Natural killer cell (primary cell): ENCODE measurements around the gene IL6R. TPM values are rescaled to one million over a fixed set of nuclear protein-coding genes. Genes with fewer than 3 reads are reported as not detected.

Experiments
- ATAC-seq, 3 donors: fragments of 150-1000 bp in 2 of 3; fragments of 200-7000 bp in 1 of 3; cut with Tn5 transposase; 1 replicate in 1 of 3; 2 replicates in 2 of 3; pipeline ENCODE4 v1.10.0; 2021; ENCODE audit warnings: mild to moderate bottlenecking in 2 of 3, moderate library complexity in 2 of 3
- DNase-seq, 2 donors: peaks; one replicate each; pipeline versions ENCODE4 v3.0.0 to v3.0.0-alpha.2; 2013 to 2021; ENCODE audit warnings: mixed read lengths in 1 of 2
- H3K27ac ChIP-seq: one replicate; pipeline ENCODE4 v1.5.1; 2013; ENCODE audit warnings: mild to moderate bottlenecking, low read length
- H3K27me3 ChIP-seq: one replicate; pipeline ENCODE4 v1.6.1; 2013; ENCODE audit warnings: low read length; ENCODE audit not compliant: control insufficient read depth, insufficient read depth
- H3K36me3 ChIP-seq: one replicate; pipeline ENCODE4 v1.6.1; 2013; ENCODE audit warnings: low read length; ENCODE audit not compliant: control insufficient read depth, insufficient read depth
- H3K4me1 ChIP-seq: one replicate; pipeline ENCODE4 v1.6.1; 2013; ENCODE audit warnings: low read length; ENCODE audit not compliant: control insufficient read depth, insufficient read depth
- H3K4me3 ChIP-seq: one replicate; pipeline ENCODE4 v1.5.1; 2013; ENCODE audit warnings: low read length
- H3K9me3 ChIP-seq: one replicate; pipeline ENCODE4 v1.6.1; 2013; ENCODE audit warnings: low read length; ENCODE audit not compliant: control insufficient read depth, insufficient read depth
- H3K27ac Mint-ChIP-seq, 2 donors: one replicate each; pipeline ENCODE4 v1.8.0; 2022; ENCODE audit warnings: mild to moderate bottlenecking in 2 of 2, mixed read lengths in 2 of 2, moderate library complexity in 1 of 2
- H3K27me3 Mint-ChIP-seq, 2 donors: one replicate each; pipeline ENCODE4 v1.8.0; 2022; ENCODE audit warnings: low read depth in 2 of 2, mixed read lengths in 2 of 2
- H3K36me3 Mint-ChIP-seq: one replicate; pipeline ENCODE4 v1.8.0; 2022; ENCODE audit warnings: mixed read lengths
- H3K4me1 Mint-ChIP-seq, 2 donors: one replicate each; pipeline ENCODE4 v1.8.0; 2022; ENCODE audit warnings: mixed read lengths in 2 of 2
- H3K4me3 Mint-ChIP-seq: one replicate; pipeline ENCODE4 v1.8.0; 2022; ENCODE audit warnings: mild to moderate bottlenecking, moderate library complexity, mixed read lengths
- H3K9me3 Mint-ChIP-seq, 2 donors: one replicate each; pipeline ENCODE4 v1.8.0; 2022; ENCODE audit warnings: mixed read lengths in 2 of 2
- CTCF ChIP-seq: fragments of 200-600 bp; IDR thresholded peaks from one replicate; pipeline ENCODE4 v1.8.0; 2022; ENCODE audit warnings: antibody characterized with exemption
- WGBS: methylation state at CpG from one replicate; pipeline ENCODE4 v1.1.7; 2013; ENCODE audit warnings: missing lambda C conversion rate; ENCODE audit not compliant: insufficient coverage; 5-methylcytosine and 5-hydroxymethylcytosine counted together
- intact Hi-C: fragments of 100-400 bp; cut with micrococcal nuclease; formaldehyde crosslinking; loops from one replicate; pipeline ENCODE4 v1.14.2; 2022
- total RNA-seq, 4 donors: library from RNA; stranded (reverse); fragments of 120-200 nt in 1 of 4; gene quantifications; one replicate each; pipeline versions ENCODE4 v1.2.3 to v1.2.4, GENCODE V29; 2013 to 2022

IL6R gene
- total RNA-seq, 3 donors from 2014 or later (not counting 1 experiment from before 2014, with no cell fraction given): 2.0 to 10.6 (median 3.8) TPM

GRCh38 chr1:154459080-154459479 is 53.9 kb downstream of the IL6R start:
- Mint-ChIP-seq H3K36me3 (no peaks in the 10 kb centered on the region), H3K9me3 (no peaks in the 10 kb centered on the region), H3K27me3 (peaks cover 0 to 7% of the 10 kb centered on the region in 2 donors), H3K27ac (no peak overlapping the region), H3K4me3 (no peak overlapping the region), H3K4me1 (peaks cover 9% of the 10 kb centered on the region in 2 donors)
- no peak overlapping the region for H3K27ac ChIP-seq
- no peak for TF ChIP-seq CTCF
- no peaks in the 10 kb centered on the region for H3K27me3 ChIP-seq
- ATAC-seq: no peak
- H3K36me3 ChIP-seq: no peaks in the 10 kb centered on the region
- H3K4me1 ChIP-seq: peaks cover 18% of the 10 kb centered on the region
- intact Hi-C loops: no loop called here
- H3K9me3 ChIP-seq: no peaks in the 10 kb centered on the region
- DNase-seq: no peak
- H3K4me3 ChIP-seq: no peak overlapping the region

- ATAC-seq (no peak), DNase-seq (peak in 1 of 2 donors; percentile 37)
- Mint-ChIP-seq H3K4me1 (peaks cover 9 to 13% of the 10 kb centered on the region in 2 donors), H3K9me3 (no peaks in the 10 kb centered on the region), H3K27me3 (peaks cover under 1 to 11% of the 10 kb centered on the region in 2 donors), H3K27ac (no peak overlapping the region), H3K4me3 (no peak overlapping the region), H3K36me3 (no peaks in the 10 kb centered on the region)
- H3K27ac ChIP-seq: no peak overlapping the region
- no peaks in the 10 kb centered on the region for H3K36me3 ChIP-seq
- H3K4me3 ChIP-seq: no peak overlapping the region
- TF ChIP-seq CTCF: no peak
- H3K4me1 ChIP-seq: peaks cover 30% of the 10 kb centered on the region
- 83% methylated on average over 15 of the region's 15 CpGs for WGBS
- intact Hi-C loops: no loop called here
- H3K9me3 ChIP-seq: no peaks in the 10 kb centered on the region
- no peaks in the 10 kb centered on the region for H3K27me3 ChIP-seq
Observed at GRCh38 chr1:154460695-154461260, 55.6 kb downstream of the IL6R start.

GRCh38 chr1:154463512-154463990 is 58.4 kb downstream of the IL6R start:
- H3K27ac ChIP-seq: peak overlapping the region; percentile 17
- peak overlapping the region in 1 of 2 donors; percentile 71 for H3K27ac Mint-ChIP-seq
- H3K4me1 ChIP-seq: peaks cover 40% of the 10 kb centered on the region
- intact Hi-C loops: no loop called here
- no peaks in the 10 kb centered on the region for H3K36me3 Mint-ChIP-seq
- no peaks in the 10 kb centered on the region for H3K27me3 ChIP-seq
- TF ChIP-seq CTCF: no peak
- no peaks in the 10 kb centered on the region for H3K36me3 ChIP-seq
- H3K4me3 Mint-ChIP-seq: peak overlapping the region; percentile 35
- H3K9me3 ChIP-seq: no peaks in the 10 kb centered on the region
- DNase-seq (peak in 1 of 2 donors; percentile 83), ATAC-seq (peak; percentile 76 to 78 (median 77))
- WGBS: 15% methylated on average over 4 of the region's 4 CpGs
- peaks cover 6 to 13% of the 10 kb centered on the region in 2 donors for H3K27me3 Mint-ChIP-seq
- no peak overlapping the region for H3K4me3 ChIP-seq
- H3K4me1 Mint-ChIP-seq: peaks cover 9 to 13% of the 10 kb centered on the region in 2 donors
- no peaks in the 10 kb centered on the region for H3K9me3 Mint-ChIP-seq
